Kidney tubule cell (primary cell): ENCODE measurements around the gene ADGRG6.
"Not testable (repeated sequence)": the region's sequence is repeated elsewhere in the genome, so short reads cannot be mapped to it uniquely, and the experiment has no call there.

Source experiments
- DNase-seq: peaks from one replicate; pipeline ENCODE4 v3.0.0-alpha.2; 2018; ENCODE audit warnings: low spot score

The ADGRG6 gene

DNA sequence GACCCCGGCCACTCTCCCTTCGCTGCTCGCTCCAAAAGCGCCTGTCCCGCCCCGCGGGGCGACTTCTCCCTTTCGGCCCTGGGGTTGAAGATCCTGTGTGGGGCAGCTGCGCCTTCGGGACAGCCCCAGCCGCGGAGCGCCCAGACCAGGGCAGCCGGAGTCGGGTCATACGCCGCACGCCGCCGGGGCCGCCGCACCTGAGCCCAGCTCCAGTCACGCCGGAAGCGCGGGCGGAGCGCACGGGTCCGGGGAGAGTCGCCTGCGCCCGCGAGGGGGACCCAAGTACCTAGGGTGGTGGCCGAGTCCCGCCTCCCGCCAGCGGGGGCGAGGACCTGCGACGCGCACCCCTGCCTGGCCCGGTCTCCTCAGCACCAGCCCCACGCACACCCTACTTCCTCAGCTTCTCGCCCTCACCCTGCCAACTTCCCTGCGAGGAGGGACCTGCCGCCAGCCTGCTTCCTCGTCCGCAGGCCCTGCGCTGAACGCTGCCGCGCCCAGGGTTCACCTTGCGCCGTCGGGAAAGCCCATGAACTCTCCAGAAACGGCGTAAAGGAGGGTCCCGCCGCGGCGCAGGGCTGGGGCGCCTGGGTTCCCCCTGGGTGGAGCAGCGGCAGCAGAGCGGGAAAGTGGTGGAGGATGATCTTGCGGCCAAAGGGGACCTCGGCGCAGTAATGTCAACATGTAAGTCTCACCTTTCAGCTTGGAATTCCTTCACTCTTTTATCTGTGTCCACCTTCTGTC, at the start of gene ADGRG6:
Gene ADGRG6 (plus strand): TSS at position 357 of the 741 bp plus-strand sequence. CDS start 323 bp downstream, at position 680.
- DNase-seq = peak; percentile 83

DNA sequence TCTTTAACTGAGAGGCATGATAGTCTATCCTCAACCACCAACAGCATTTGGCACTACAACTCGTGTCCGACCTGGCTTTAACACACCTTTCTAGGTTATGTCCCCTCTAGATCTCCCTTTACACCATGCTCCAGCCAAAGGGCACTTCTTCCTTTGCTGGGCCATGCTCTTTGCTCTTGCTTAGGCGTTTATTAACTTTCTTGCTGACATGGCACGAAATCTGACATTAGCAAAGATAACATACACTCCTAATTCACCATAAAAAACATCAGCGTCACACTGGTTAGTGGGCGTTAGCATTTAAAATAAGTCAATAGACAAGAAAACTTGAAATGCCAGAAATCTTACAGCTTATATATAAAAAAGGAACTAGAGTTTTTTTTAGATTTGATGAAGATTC, 47.3 kb upstream of the ADGRG6 start:
- no peak for DNase-seq

DNA sequence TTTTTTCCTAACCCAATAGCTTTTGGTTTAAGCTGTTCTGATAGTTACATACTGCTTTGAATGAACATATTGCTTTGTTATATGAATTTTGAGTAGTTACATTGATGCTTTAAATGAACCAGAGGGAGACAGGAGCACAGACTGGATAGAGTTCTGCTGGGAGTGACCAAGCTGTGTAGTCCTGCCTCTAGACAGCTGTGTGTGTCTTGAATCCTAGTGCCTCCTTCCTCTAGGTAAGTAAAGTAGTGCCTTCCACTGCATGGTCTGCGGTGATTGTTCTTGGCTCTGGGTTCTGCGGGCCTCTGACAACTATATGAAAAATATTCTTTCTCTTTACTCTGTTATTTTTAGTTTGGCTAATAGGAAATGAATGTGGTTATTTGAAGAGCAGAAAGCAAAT, 46.0 kb upstream of the ADGRG6 start:
- no peak for DNase-seq

DNA sequence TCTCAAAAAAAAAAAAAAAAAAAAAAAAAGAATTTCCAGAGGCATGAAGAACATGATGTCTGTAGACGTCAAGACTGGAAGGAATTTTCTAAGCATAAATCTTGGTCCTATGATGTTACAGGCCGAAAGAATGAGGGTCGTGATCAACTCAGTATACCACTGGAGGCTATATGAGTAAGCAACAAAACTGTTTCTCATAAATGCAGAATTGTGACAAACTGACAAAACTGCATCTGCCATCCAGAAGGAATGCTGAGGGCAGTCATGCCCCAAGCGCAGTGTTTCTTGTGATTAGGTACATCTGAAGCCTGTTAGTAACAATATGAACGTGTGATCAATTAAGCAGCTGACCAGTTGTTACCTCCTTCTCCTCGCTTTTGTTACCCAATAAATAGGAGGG, 43.5 kb upstream of the ADGRG6 start:
- DNase-seq = no peak

DNA sequence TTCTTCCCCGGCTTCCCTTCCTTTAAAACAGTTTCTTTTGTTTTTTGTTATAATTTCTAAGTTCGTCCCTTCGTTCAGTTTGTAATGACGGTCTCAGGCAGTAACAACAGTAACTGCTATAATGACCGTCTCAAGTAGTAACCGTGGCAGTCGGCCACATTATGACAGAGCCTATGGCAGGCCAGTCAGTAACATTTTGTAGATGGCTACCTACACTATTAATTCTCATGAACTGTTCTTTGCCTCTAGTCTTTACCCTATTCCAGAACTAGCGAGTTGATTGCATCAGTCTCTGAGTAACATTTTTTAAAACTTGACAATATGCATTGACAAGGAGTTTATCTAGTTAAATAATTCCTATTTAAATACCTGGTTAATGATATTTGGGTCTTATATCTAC, 43.0 kb upstream of the ADGRG6 start:
- no peak for DNase-seq

DNA sequence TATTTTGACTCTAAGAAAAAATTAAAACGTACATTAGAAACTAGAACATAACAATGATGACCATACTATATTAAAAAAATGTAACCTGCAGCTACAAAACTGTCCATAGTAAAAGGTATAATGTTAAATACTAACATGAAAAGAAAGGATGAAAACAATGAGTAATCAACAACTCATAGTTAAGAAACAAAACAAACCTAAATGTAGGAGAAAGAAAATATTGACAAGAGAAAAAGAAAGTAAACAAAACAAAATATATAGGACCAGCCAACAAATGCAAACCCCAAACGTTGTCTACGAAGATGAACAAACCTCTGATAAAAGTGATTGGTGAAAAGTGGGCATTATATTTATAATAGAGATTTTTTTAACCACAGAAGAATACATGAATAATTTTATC, 41.1 kb upstream of the ADGRG6 start:
- no peak for DNase-seq

DNA sequence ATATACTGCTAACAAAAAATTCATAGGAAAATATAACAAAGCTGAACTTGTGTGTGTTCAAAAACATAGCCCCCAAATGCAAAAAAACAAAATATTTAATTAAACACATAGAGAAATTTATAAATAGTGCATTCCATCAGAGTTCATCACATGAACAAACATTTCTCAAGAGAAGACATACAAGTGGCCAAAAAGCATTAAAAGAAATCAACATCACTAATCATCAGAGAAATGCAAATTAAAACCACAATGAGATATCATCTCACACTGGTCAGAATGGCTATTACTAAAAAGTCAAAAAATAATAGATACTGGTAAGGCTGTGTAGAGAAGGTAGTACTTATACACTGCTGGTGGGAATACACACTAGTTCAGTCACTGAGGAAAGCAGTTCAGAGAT, 39.6 kb upstream of the ADGRG6 start:
- DNase-seq = no peak

DNA sequence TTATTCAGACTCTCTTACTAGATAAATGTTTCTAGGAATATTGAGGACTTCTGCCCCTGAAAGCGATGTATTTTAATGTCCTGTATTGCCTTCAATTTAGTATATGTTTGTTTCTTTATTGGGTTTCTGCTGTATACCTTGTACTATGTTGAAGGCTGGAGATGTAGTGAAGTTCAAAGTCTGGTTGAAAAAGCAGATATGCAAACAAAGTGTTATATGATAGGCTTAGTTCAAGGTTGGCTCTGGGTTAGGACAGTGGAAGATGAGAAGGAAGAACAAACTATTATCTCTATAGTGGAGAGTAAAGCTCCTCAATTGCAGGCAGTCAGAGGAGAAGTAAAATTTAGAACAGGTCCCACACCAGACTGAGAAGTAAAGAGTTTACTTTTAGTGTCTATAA, 36.3 kb upstream of the ADGRG6 start:
- no peak for DNase-seq

DNA sequence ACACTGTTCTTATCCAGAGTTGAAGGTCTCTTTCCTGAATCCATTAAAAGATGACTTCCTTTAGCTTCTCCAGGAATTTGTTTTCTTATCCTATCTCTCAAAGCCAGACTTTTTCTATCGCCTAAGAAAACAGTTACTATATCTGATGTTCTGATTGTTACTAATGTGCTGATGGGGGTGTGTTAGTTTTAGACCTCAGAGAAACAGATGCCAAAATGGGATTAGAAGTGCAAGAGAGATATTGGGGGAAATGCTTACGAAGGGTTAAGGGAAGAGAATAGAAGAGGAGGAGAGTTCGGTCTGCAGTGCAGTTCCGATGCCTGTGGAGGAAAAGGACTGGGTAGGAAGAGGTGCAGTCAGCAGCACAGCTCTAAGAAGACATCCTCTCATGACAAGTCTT, 35.7 kb upstream of the ADGRG6 start:
- no peak for DNase-seq

DNA sequence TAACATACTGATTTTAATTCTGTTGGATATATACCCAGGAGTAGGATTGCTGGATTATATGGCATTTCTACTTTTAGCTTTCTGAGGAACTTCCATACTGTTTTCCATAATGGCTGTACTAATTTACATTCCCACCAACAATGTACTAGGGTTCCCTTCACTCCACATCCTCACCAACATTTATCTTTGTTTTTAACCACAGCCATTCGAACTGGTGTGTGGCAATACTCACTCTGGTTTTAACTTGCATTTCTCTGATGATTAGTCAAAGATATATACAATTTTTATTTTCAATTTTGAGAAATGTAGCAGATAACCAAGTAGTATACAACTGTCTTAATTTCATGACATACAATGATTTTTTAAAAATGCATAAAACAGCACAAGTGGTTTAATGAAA, 30.3 kb upstream of the ADGRG6 start:
- no peak for DNase-seq

DNA sequence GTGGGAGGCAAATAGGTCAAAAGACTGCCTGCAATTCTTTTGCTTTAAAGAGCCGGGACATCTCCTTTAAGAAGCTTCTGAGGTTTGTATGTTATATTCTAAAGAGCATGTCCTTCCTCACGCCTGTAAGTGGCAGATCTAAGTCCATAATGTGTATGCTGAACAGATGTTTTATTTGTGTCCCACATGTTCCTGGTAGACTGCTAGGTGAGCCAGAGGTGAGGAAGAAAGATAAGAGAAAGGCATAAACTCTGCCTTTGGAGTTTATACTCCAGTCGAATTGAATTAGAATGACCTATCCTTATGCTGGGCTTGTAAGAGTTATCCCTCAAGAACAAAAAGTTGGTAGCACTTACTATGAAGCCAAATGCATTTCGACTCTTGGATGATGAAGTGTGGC, 27.2 kb upstream of the ADGRG6 start:
- no peak for DNase-seq

DNA sequence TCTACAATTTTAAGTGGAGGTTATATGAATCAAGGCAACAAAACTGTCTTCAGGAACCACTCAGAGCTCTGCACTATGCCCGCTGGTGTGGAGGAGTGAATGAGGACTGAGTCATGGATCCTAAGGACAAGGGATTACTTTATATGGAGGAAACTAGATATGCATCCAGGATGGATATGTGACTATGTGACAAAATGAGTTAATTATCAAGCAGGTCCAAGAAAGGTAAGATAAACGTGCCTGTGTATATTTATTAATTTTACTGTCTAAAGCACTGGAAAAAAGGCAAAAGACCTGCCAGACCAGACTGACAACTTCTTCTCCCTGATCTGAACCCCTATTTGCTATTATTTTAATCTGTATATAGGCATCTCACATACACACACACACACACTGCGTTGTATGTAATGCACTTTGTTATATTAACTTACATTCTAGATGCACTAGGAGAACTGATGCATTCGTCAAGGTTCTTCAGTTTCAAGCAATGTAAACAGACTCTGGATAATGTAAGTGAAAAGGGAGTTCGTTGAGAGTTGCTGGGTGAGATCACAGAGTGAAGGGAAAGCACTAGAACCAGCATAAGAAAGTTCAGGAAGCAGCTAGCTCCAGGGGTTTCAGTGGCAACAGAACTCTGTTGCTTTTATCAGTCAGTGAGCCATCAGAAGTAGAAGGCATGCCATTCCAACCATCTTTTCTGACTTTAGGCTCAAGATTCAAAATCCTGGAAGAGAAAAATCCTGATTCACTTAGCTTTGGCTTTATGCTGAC, 26.4 kb upstream of the ADGRG6 start:
- peak; percentile 76 for DNase-seq

DNA sequence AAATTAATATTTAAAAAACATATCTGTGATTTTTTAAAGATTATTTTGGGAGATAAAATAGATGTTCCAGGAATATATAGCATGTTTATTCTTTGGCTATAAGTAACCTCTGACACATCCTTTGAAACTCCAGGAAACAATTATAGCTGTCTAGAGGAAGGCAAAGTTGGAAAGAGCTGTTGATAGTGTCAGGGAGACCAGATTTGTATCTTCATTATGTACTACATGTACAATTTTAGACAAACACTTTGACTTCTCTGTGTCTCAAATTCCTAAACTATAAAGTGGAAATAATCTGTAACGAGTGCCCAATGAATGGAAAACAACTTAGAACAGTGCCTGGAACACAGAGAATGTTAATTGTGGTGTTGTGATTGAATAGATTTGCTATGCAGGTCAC, 25.6 kb upstream of the ADGRG6 start:
- DNase-seq = peak; percentile 24

DNA sequence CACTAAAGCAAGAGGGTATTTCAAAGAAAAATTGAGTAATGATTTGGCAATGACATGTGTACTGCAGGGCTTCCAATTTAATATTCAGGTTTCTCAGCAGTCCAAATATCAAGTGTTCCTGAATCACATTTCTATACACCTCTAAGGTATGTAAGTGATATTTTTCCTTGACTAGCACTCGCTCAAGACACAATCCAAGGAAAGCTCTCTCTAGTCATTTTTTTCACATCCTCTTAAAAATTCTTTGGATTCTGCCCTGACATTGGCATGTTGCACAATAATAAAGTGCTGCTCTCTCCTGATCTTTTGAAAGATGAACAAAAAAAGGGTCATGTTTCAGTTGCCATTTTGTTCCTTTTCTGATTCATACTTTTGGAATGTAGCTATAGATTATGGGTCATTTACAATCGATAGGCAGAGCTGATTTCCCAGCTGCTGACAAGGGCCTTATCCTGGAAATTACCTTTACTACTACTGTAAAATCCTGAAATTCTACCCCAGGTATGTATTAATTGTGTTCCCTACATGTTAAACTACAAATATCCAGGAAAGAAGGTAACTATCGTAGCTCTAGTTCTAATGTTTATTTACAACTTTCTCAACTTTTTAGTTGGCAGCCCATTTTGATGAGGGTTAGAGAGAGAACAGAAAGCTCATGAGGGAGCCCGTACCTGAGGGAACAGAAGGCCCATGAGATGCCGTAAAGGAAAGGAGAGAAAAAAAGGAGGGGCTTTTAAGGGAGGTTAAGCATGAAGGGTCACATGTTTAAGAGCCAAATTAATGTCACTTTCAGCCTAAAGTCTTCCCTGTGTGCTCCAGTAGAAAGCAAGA, 22.2 kb upstream of the ADGRG6 start:
- DNase-seq = no peak

DNA sequence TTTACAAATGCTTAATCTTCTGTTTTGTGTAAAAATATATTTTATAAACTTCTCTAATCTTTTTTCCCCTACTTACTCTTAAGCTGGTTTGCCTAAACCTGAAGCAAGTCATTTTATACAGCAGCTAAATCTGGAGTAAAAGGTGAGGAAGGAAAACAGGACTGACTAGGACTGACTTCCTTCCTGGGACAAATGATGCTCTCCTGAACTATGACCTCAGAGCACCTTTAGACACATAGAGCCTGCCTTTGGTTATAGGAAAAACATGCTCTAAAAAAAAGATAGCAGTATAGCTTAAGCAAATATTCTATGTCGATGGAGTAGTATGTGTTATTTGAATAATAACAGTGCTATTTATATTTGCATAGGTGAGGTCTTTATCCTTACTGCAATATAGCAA, 21.5 kb upstream of the ADGRG6 start:
- DNase-seq = no peak

DNA sequence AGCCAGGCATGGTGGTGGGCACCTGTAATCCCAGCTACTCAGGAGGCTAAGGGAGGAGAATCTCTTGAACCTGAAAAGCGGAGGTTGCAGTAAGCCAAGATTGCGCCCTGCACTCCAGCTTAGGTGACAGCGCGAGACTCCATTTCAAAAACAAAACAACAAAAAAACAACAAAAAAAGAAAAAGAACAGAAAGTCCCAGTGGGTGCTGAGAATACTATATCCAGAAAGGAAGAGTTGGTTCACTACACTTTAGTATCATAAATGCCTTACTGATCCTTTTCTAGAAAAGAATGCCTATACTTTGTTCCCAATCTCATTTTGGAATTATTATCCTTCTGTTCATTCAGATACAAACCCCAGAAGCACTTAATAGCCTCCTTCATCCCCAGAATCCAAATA, 20.9 kb upstream of the ADGRG6 start:
- no peak for DNase-seq

DNA sequence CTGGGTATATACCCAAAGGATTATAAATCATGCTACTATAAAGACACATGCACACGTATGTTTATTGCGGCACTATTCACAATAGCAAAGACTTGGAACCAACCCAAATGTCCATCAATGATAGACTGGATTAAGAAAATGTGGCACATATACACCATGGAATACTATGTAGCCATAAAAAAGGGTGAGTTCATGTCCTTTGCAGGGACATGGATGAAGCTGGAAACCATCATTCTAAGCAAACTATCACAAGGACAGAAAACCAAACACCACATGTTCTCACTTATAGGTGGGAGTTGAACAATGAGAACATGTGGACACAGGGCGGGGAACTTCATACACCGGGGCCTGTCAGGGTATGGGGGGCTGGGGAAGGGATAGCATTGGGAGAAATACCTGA, 18.7 kb upstream of the ADGRG6 start:
- DNase-seq = not testable (repeated sequence)

DNA sequence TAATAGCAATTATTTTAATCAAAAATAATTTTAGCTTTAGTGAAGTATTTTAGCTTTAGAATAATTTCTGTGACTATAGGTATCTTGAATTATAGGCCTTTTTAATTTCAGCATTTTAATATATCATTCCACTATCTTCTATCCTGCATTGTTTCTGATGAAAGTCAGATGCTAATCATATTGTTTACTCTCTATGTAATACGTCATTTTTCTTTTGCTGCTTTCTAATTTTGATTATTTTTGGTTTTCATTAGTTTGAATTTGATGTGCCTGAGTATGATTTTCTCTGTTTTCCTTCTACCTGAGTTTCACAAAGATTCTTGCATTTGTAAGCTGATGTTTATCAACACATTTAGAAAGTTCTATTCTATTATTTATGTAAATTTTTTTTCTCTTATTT, 17.4 kb upstream of the ADGRG6 start:
- no peak for DNase-seq

DNA sequence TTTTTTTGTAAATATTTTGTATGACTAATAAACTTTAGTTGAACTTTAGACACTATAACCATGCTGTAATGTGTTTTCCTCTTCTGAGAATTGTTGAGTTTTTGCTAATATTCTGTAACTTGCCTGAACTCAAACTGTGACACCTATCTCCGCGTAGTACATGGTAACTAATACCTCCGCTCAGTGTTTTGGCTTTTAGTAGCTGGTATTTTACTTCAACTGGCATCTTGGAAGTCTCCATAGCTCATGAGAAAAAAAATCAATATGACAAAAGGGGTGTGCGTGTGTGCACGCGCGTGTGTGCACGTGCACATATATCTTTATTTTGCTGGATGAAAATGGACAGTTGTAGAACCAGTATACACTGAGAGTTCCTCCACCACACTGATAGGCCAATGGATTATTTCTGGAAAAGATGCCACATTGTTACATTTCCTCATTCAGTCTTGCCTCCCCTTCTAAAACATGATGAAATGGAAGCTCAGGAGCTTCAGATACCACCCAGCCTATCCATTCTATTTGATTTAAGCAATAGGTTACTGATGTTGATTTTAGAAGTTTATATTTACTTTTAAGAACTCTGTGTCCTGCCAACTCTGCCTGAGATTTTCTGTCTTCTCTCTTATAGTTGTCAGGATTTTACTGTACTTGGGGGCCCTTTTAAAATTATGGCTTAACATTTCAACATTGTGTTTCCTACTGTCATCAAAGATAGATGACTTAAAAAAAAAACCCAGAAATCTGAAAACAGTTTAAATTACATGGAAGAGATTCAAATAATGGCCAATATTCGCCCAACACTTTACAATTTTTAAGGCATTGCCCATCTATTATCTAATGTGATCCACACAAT, 16.3 kb upstream of the ADGRG6 start:
- no peak for DNase-seq

DNA sequence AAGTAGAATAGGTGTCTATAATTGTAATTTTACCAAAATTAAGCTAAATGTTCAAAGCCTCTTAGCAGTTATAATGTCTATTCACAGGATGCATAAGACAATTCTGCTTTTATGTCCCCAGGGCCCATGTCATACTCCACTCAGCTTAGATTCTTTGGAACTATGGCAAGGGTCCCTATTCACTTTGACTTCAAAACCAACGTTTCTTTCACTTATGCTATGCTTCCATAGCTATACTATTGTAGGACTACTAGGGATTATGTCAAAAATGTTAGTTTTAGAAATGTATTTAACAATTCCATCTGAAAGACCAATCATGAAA, 15.8 kb upstream of the ADGRG6 start:
- DNase-seq = no peak

DNA sequence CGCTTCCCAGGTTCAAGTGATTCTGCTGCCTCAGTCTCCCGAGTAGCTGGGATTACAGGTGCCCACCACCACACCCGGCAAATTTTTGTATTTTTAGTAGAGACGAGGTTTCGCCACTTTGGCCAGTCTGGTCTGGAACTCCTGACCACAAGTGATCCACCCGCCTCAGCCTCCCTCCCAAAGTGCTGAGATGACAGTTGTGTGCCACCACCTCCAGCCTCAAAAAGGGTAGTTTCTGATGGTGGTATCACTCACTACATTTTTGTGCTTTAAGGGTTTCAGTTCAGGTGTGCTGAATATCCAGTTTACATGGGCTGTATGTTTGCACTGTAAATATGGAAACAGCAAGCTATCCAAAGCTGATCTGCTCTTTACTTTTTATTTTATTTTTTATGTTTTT, 12.1 kb upstream of the ADGRG6 start:
- no peak for DNase-seq

DNA sequence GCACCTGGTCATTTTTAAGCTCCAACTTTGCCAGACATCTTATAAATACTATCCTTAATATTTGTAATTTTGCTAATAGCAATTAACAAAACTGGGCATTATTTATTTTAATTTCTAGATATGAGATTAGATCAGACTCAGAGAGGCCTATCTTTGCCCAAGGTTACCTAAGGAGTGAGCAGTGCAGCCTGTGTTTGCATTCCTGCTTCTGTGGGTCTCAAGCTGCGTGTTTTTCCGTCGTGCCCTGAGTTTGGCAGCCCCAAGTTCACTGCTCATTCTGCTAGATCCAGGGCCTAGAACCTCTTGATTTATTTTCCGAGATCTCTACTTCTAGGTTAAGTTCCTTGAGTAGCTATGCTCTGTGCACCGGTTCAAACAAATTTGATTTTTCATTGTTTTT, 11.0 kb upstream of the ADGRG6 start:
- DNase-seq = no peak
